Right forelimb (tissue), 1 donor: ENCODE data around the gene ACR.

Source experiments
- DNase-seq: peaks from one replicate; pipeline ENCODE4 v3.0.0-alpha.2; 2018

Gene ACR

DNA sequence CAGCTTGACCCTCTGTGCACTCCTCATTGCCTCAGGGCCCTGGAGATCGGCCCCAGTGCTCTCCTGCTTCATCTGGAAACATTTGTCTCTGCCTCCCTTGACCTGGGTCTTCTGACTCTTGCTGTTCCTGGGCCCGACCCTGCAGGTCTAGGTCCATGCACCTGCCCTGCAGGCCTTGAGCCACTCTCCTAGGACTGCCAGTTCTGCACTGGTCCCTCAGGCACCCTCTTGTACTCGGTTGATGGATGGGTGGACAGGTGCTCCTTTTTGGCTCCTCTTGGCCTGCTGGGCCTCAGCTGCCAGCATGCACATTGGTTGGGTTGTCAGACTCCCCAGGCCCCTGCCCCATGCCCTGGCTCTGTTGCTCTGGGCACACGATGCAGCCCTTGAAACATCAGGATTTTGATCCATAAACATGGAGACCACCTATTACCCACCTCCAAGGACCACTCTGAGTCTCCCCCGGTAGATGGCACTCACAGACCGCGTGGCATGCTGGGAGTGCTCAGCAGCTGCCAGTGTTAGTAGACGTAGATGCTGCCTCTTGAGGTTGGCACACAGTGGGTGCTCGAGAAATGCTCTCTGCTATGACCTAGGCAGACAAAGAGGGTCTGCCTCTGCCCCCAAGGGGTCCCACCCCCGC, 20.2 kb upstream of the ACR start:
- DNase-seq: no peak

DNA sequence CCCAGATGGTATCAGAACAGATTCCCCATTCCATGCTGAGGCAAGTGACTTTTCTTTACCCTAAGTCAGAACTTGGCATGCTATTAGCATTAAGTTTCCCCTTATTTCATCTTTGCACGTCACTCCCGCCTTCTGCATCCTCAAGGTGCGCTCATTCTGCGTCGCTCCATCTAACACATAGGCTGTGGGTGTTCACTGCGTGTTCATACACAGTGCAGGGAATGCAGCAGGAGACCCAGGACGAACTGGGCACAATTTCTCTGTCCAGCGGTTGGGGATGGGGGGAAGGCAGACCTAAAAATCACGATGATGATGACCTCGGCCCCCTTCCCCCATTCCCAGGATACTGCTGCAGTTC, 19.7 kb upstream of the ACR start:
- DNase-seq: no peak

DNA sequence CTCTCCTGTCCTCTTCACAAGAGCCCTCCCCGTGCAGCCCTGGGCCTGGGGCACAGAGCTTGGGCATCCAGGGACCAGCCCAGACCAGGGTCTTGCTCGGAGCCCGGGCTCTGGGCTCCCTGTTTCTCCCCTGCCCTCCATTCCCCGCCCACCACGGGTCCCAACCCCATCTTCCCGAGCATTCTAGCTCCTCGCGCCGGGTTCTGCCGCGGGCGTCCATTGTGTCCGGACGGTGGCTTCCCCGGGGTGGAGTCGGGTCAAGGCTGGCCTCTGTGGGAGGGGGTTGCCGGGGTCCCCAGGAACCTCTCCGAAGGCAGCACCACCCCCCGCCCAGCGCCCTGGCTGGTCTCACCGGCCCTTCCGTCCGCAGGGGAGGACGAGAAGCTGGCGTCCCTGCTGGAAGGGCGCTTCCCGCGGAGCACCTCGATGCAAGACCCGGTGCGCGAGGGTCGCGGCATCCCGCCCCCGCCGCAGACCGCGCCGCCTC, 18.1 kb upstream of the ACR start:
- DNase-seq: no peak

DNA sequence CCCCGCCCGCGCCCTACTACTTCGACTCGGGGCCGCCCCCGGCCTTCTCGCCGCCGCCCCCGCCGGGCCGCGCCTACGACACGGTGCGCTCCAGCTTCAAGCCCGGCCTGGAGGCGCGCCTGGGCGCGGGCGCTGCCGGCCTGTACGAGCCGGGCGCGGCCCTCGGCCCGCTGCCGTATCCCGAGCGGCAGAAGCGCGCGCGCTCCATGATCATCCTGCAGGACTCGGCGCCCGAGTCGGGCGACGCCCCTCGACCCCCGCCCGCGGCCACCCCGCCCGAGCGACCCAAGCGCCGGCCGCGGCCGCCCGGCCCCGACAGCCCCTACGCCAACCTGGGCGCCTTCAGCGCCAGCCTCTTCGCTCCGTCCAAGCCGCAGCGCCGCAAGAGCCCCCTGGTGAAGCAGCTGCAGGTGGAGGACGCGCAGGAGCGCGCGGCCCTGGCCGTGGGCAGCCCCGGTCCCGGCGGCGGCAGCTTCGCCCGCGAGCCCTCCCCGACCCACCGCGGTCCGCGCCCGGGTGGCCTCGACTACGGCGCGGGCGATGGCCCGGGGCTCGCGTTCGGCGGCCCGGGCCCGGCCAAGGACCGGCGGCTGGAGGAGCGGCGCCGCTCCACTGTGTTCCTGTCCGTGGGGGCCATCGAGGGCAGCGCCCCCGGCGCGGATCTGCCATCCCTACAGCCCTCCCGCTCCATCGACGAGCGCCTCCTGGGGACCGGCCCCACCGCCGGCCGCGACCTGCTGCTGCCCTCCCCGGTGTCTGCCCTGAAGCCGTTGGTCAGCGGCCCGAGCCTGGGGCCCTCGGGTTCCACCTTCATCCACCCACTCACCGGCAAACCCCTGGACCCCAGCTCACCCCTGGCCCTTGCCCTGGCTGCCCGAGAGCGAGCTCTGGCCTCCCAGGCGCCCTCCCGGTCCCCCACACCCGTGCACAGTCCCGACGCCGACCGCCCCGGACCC, 17.4 kb upstream of the ACR start:
- DNase-seq: no peak

DNA sequence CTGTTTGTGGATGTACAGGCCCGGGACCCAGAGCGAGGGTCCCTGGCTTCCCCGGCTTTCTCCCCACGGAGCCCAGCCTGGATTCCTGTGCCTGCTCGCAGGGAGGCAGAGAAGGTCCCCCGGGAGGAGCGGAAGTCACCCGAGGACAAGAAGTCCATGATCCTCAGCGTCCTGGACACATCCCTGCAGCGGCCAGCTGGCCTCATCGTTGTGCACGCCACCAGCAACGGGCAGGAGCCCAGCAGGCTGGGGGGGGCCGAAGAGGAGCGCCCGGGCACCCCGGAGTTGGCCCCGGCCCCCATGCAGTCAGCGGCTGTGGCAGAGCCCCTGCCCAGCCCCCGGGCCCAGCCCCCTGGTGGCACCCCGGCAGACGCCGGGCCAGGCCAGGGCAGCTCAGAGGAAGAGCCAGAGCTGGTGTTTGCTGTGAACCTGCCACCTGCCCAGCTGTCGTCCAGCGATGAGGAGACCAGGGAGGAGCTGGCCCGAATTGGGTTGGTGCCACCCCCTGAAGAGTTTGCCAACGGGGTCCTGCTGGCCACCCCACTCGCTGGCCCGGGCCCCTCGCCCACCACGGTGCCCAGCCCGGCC, 16.7 kb upstream of the ACR start:
- no peak for DNase-seq

DNA sequence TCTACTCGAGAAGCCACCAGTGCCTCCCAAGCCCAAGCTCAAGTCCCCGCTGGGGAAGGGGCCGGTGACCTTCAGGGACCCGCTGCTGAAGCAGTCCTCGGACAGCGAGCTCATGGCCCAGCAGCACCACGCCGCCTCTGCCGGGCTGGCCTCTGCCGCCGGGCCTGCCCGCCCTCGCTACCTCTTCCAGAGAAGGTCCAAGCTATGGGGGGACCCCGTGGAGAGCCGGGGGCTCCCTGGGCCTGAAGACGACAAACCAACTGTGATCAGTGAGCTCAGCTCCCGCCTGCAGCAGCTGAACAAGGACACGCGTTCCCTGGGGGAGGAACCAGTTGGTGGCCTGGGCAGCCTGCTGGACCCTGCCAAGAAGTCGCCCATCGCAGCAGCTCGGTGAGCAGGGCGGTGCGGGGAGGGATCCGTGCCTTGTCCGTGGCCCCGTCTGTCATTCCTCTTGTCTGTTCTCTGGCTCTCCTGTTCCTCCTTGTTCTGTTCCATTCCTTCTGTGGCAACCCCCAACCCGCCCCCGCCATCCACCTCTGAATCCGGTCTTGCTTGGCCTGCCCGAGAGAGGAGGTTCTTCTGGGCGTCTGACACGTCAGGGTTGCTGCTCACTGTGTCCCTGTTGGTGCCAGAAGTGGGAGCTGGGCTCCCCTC, 15.8 kb upstream of the ACR start:
- DNase-seq: no peak

DNA sequence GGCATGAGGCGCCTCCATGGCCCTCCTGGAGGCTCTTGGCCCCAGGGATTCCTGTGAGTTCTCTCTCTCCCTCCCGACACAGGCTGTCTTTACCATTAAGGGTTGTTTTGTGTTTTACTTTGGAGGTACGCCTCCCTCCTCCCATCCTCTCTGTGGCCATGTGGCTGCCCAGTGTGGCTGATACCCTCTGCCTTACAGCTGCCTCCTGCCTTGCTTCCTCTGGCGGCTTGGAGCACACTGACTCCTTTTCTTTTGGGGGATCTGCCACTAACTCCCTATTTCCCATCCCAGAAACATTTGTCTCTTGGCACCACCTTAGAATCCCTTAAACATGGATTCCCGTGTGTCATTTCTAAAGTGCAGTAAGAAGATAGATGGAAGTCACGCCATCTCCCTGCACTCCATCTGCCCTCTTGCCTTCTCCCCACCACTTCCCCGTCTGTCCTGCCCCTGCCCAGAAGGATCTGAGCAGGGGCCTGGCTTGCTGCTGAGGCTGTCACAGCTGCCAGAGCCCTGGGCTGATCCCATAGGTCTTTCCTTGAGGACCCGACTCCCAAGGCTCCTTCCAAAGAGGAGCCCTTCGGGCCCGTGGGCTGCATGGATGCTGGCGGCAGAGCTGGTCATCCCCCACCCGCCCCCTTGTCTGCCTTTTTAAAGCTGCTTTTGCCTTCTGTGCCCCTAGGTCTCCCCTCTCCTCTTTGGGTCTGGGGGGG, 15.1 kb upstream of the ACR start:
- no peak for DNase-seq

DNA sequence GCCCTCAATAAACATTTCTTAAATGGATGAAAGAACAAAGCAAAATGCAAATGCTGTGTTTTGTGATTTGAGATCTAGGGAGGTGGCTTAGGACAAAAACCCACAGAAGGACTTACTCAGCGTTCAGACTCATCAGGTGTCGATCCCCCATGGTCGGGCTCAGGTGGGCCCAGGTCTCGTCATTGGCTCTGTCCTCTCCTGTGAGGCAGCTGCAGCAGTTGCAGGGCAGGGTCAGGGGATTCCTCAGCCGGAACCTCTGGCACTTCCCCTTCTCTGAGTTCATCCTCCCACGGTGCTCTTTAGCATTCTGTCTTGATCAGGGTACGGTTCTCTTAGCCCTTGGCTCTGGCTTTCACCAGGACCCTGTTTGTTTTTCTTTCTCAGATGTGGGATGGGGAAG, 14.0 kb upstream of the ACR start:
- no peak for DNase-seq

DNA sequence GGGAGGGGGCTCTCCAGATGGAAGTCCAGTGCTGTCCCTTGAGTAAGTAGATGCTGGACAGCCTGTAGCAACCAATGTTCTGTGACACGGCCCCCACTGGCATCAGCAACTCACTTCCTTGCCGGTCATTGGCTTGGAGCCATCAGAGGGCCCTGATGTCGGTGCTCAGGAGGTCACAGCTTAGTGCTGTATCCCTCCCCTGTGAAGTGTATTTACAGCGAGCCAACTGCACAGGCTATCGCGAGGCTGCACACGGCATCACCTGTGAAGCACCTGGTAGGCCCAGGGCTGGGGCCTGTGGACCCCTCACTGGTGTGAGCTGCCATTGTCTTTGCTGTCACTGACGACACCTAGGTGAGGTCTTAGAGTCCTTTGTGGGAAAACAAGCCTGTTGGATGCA, 13.4 kb upstream of the ACR start:
- no peak for DNase-seq

DNA sequence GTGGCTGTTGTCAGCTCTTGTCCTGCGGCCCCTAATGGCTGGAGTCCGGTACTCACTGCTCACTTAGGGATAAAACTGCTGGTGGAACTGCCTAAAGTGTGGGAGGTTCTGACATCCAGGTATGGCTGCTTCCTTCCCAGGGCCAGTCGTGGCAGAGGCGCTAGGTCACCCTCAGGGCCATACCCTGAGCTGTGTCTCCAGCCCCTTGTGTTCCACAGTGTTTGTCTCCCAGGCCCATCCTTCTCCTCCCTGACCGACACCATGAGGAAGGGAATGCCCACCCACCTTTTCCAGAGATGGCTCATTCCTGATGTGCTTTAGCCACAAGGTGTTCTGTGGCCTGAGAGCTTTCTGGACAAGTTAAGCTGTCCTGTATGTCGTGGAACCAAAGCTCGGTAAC, 12.4 kb upstream of the ACR start:
- DNase-seq: no peak

DNA sequence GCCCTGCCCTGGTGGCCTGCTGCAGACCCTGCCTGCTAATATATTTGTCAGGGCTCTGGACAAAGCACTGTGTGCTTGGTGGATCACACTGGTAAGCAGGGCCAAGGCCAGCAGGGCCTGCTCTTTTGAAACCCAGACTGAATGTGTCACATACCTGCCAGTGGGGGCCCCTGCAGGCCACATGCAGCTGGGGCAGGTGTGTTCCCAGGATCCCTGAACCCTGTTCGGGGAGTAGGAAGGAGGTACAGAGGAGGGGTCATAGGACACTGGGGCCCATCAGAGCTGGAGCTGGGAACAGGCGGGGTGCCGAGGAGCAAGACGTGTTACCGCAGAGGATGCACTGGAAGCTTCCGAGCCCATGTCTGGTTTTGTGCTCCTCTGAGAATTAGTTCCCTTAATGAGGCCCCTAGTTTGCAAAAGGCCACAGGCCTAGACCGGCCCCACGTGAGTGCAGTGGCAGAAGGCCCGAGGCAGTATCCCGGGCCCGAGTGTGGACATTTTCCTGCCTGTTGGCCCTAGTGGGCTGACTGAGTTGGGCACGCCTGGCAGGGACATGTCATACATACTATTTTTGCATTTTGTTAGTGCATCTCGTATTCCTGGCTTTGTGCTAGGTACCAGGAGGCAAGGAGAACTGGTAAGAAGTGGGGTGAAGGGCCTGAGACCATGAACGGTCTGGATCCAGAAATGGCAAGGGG, 11.2 kb upstream of the ACR start:
- DNase-seq: no peak

DNA sequence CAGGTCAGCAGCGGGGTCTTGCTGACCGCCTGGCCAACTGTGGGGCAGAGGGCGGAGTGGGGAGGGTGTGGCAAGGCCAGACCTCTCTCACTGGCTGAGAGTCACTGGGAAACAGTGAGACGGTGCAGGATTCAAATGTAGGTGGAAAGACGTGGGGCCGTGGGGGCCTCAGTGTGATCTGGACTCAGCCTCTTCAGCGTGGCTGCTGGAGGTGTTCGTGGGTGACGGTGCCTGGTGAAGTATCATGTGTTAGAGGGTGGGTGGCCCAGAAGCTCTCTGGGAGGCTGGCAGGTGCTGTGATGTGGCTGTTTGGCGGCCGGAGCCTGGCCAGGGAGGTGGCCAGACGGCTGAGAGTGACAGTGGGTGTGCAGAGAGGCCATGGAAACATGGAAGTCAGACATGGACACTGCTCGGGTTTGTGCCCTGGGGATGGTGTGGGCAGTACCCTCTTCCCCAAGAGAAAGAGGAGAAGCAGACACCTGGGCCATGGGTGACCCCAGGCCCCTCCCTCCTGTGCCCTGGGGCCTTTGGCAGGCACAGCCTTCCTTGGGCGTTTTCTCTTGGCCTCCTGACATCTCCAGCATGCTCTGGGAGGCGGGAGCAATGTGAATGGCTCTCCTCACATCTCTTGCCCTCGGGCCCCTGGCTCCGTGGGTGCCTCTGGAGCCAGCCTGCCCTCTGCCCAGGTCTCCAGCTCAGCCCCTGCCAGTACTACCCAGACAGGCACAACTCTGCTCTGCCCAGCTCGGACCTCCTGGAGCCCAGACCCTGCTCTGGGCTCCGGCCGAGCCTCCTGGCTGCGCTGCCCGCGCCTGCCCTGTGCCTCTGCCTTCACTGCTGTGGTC, 10.1 kb upstream of the ACR start:
- DNase-seq: no peak

DNA sequence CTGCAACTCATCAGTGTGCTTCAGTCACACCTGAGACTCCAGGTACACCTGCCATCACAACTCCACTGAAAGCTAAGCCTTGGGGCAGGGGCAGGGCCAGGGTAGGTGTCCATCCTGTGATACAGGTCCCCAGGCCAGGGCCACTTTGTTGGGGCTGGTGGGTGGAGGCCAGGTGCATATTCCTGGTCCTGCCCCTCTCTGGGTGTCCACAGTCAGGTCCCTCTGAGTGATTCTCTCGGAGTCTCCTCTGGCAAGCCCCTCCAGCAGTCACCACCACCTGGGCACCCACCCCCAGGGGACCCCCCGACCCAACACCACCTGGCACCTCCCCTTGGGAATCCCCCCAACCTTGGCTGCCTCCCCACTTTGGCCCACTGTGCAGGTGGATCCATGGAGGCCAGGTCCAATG, 9.5 kb upstream of the ACR start:
- no peak for DNase-seq

DNA sequence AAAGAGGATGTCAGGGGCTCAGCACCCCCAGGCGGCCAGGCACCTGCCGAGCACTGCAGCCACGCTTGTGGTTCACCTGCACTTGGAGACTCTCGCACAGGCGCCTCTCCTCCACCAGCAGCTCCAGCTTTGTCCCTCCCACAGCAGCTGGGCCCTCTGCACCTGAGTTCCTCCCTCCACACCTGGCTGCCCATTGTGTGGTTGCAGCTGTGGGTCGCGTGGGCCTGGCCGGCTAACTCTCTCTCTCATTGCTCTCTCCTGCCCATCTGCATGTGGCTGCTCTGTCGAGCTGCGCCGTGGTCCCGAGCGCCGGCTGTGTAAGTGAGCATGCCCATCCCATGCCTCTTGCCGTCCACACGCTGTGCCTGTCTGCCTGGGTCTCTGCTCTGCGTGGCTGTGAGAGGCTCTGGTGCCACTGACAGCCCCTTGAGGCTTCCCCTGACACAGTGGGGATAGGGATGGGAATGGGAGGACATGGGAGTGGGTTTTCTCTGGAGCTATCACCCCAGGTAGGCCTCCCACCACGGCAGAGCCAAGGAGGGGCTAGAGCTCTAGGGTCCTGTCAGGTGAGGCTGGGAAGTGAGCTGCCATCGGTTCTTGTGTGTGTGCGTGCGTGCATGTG, 8.5 kb upstream of the ACR start:
- no peak for DNase-seq

DNA sequence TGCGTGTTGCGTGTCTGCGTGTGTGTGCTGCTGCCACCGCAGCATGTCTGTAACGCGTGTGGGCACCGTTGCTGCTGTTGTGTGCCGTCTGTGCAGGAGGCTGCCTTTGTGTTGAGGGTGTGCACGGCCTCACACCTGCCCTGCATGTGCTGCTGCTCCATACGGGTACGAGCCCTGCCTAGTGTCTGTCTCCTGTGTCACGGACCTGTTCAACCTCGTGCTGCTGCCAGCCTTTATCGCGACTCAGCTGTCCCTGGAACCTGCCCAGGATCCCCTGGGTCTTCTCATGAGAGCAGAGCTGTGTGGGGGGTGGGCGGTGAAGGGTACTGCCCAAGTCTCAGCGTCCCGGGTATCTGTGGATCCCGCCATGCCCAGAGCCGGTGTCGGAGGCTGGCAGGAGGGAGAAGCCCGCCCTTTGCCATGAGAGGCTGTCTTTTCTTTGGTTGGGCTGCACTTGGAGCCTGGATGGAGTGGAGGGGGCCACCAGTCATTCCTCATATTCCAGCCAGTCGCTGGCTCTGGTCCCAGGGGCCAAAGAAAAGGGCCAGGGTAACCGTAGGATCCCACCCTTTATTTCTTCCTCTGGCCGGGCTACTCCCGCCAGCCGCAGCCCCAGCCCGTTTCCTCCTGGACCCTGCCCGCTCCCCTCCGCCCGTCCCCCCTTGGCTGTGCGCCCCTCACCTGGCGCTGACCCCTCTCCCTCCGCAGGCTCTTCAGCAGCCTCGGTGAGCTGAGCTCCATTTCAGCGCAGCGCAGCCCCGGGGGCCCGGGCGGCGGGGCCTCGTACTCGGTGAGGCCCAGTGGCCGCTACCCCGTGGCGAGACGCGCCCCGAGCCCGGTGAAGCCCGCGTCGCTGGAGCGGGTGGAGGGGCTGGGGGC, 7.8 kb upstream of the ACR start:
- no peak for DNase-seq

DNA sequence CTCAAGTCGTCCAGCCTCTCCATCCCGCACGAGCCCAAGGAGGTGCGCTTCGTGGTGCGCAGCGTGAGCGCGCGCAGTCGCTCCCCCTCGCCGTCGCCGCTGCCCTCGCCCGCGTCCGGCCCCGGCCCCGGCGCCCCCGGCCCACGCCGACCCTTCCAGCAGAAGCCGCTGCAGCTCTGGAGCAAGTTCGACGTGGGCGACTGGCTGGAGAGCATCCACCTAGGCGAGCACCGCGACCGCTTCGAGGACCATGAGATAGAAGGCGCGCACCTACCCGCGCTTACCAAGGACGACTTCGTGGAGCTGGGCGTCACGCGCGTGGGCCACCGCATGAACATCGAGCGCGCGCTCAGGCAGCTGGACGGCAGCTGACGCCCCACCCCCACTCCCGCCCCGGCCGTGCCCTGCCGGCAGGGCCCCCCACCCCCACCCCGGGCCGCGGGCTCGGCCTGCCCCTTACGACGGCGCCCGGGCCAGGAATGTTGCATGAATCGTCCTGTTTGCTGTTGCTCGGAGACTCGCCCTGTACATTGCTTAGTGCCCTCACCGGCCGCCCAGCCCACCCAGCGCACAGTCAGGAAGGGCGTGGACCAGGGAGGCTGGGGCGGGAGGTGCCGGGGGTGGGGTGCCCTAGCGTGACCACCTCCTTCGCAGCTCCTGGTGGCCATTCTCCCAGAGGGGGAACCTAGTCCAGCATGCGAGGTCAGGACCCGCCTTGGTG, 6.9 kb upstream of the ACR start:
- DNase-seq: no peak

DNA sequence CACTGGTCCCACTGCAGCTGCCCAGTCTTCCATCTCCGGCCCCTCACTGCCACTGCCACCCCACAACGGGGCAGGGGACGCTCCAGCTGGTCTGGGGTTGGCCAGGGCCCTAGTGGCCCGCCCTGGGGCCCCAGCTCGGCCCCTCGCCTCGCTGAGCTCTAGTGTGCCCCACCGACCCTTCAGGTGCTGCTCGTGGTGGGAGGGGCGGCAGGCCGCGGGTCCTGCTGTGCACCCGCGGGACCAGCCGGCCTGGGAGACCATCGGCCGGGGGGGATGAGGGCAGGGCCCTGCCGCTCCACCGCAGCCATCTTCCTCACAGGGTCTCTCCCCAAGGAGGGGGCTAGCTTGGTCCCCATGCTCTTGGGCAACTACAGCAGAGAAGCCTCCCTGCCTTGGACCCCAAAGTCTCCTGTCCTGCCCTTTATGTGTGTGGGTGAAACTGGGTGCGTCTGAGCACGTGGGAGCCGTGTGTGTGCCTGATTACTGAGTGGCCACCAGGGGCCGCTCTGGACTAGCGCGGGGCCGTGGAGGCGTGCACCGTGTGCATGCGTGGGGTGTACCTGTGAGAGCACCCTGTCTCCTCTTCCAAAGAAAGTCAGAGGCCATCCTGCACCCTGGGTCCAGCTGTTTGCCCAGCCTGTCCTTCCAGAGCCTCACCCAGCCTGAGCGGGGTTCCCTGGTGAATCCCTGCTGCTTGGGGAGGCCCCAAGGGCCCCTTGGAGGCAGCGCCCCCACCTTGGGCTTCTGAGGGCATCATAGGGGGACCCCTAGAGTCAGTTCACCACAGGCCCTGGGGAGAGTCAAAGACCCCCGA, 6.0 kb upstream of the ACR start:
- no peak for DNase-seq

DNA sequence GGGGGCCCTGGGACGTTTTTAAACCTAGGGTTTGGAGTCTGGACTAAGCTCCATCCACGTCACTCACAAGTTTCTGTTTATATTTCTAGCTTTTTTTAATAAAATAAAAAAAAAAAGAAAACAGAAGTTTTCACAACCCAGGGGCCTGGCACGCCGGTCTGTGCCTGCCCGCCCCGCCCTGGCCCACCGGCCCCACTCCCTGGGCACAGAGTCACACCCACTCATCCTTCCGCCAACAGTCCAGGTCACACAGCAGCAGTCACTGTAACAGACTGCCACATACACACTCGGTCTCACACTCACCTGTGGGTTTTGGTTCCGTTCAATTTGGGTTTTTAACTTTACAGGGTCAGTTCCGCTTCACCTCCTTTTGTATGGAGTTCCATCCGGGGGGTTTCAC, 5.3 kb upstream of the ACR start:
- no peak for DNase-seq
